HG03025 (cell line): ENCODE measurements around the gene GPR155.

Experiments
- ATAC-seq: cut with Tn5 transposase; IDR thresholded peaks from one replicate; pipeline ENCODE4 v1.9.1; 2021; ENCODE audit warnings: mild to moderate bottlenecking, moderate library complexity; ENCODE audit not compliant: unreplicated experiment, low FRiP score

GPR155 gene, protein sequence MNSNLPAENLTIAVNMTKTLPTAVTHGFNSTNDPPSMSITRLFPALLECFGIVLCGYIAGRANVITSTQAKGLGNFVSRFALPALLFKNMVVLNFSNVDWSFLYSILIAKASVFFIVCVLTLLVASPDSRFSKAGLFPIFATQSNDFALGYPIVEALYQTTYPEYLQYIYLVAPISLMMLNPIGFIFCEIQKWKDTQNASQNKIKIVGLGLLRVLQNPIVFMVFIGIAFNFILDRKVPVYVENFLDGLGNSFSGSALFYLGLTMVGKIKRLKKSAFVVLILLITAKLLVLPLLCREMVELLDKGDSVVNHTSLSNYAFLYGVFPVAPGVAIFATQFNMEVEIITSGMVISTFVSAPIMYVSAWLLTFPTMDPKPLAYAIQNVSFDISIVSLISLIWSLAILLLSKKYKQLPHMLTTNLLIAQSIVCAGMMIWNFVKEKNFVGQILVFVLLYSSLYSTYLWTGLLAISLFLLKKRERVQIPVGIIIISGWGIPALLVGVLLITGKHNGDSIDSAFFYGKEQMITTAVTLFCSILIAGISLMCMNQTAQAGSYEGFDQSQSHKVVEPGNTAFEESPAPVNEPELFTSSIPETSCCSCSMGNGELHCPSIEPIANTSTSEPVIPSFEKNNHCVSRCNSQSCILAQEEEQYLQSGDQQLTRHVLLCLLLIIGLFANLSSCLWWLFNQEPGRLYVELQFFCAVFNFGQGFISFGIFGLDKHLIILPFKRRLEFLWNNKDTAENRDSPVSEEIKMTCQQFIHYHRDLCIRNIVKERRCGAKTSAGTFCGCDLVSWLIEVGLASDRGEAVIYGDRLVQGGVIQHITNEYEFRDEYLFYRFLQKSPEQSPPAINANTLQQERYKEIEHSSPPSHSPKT

DNA sequence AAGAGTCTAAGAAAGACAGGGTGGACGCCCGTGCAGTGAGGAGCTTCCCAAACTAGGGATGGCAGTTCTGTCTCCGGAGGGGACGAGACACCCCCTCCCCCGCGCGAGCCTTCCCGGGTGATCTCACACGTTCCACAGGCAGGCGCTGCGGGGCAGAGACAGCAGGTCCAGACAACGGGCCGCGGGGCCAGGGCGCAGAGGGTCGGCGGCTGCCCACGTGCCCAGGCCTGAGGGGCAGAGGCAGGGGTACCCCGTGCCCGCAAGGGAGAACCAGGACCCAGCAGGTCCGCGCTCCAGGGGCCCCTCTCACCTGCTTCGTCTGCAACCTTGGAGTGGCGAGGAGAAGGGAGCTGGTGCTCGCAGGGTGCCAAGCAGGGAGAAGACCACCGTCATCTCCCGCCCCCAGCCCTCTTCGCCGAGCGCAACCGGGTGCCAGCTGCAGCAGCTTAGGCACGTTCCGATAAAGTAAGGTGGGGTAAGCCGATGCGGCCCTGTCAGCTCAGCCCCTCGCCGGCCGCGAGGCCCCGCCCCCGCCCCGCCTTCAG, at the start of gene GPR155:
Gene GPR155 (minus strand): TSS at position 467 of the 545 bp plus-strand sequence. CDS start 5,073 bp downstream, outside the sequence.
- ATAC-seq: peak; percentile 57

- no peak for ATAC-seq
Observed at GRCh38 chr2:174535757-174536703, 49.2 kb upstream of the GPR155 start.

DNA sequence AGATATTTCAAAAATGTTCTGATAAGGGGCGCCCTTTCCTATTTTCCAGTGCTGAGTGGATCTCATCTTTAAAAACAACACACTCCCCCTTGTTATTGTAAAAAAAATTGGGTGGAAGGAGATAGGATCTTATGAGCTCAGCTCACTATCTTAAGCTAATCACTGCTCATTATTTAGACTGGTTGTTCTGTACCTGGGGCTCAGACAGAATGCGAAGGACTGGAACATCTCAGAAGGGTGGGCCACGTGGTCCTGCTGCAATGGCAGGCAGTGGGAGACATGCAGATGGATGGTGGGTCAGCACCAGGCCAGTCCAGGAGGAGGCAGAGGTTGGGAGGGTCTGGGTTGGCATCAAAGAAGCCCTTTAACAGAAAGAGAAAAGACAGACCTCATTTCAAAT, 48.3 kb upstream of the GPR155 start:
- ATAC-seq: no peak

- ATAC-seq: no peak
Observed at GRCh38 chr2:174529916-174530315, 43.1 kb upstream of the GPR155 start.

DNA sequence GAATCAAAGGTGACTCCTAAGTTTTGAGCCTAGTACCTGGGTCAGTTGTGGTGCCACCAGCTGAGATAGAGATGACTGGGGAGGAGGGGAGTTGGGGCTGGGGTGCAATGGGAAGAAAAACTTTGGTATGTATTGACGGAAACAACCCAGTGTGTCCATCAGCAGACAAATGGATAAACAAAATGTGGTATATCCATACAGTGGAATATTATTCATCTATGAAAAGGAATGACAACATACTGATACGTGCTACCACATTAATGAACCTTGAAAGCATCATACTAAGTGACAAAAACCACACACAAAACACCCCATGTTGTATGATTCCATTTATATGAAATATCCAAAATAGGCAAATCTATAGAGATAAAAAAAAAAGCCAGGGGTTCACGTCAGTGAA, 41.1 kb upstream of the GPR155 start:
- no peak for ATAC-seq

DNA sequence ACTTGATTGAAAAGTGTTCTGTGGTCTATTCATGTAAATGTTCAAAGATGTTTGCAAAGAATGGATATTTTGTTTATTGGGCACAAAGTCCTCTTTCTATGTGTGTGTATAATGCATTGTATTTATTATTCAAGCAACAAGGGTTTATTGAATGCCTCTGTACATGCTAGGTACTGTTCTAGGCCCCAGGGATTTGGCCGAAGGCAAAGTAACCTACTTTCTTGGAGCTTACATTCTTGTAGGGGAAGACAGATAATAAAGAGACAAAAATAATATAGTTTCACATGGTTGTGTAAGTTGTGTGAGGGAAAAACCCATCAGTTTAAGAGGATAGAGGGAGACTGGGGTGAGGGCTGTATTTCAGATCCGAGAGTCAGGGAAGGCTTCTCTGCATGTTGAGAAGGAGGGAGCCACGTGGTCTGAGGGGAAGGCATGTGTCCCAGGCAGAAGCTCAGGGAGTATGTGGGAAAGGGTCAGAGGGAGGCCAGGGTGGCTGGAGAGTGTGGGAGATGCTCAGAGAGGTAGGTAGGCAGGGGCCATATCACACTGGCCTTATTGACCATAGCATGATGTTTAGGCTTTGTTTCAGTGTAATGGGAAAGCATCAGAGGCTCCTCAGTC, 40.4 kb upstream of the GPR155 start:
- no peak for ATAC-seq

DNA sequence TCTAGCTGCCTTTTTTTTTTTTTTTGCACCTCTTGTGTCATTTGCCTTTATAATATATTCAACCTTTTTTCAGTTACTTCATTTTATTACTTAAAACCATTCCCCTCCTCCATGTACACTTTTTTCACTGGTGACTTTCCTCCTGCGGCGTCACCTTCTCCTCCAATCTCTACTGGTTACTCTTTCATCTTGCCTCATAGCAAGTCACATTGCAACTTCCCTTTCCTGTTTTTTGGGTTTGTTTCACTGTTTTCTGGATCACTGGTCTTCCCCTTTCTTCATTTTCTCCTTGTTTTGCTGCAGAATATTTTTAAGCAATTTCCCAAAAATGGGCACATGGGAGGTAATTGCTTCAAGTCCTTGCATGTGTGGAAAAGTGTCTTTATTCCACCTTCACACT, 37.7 kb upstream of the GPR155 start:
- ATAC-seq: no peak

GRCh38 chr2:174522553-174522952, 35.7 kb upstream of the GPR155 start:
- ATAC-seq: no peak

DNA sequence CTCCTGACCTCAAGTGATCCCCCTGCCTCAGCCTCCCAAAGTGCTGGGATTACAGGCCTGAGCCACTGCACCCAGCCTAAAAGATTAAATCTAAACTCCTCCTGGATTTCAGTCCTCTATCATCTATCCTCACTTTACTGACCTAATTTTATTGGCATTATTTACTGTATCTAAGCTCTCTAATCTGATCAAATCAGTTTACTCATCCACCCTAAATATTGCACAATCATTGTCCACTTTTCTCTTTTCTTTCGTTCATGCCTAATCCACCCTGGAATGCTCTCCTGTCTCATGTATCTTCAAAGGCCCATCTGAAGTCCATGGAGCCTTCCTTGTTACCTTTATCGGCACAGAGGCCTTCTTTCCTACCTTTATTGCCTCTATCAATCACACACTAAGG, 31.6 kb upstream of the GPR155 start:
- no peak for ATAC-seq

- ATAC-seq: no peak
Observed at GRCh38 chr2:174516501-174517378, 29.9 kb upstream of the GPR155 start.

DNA sequence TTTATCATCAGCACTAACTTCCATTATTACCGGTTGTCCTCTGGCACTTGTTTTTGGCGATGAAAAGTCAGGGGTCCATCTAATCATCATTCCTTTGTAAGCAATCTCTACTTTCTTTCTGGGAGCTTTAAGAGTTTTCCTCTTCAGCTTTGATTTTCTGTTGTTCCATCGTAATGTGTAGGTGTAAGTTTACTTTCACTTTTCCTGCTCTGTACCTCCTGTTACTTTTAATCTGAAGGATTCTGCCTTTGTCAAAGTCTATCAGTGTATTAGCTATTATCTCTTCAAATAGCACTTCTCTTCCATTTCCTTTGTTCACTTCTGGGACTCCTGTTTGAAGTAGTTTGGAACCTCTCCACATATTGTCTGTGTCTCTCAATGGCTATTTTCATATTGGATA, 25.5 kb upstream of the GPR155 start:
- no peak for ATAC-seq

- no peak for ATAC-seq
Observed at GRCh38 chr2:174511580-174512260, 24.9 kb upstream of the GPR155 start.

GRCh38 chr2:174510583-174511189, 23.9 kb upstream of the GPR155 start:
- ATAC-seq: no peak

GRCh38 chr2:174503161-174503809, 16.5 kb upstream of the GPR155 start:
- no peak for ATAC-seq

GRCh38 chr2:174499371-174499770, 12.5 kb upstream of the GPR155 start:
- ATAC-seq: no peak

DNA sequence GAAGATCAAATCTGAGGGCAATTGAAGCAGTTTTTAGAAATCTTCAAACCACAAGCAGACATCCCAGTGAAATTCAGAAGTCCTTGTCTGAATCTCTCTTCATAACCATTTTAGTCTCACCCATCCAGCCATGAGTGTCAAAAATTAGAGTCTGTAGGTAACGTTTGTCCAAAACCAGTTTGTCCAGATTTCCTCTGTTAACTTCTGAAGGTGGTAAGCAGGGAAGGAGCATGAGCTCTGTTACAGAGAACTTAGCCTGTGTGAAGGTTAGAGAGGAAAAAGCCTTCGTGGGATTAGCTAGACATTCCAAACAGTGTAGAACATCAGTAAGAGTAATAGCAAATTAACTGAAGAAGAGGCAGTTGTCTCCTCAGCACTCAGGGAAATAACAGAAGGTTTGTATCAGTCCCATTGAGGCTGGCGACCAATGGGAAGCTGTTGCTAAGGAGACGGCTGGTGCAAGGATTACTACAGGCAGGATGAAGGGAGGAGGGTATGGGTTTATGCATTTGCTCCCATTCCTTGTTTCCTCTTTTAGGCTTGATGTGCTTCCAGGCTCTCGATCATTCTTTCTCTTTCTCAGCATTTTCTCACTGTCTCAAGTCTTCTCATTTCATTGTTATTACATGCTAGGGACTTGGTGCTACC, 8.7 kb upstream of the GPR155 start:
- ATAC-seq: no peak
